Measurements from ENCODE around the gene FBXO48.
A peak's percentile ranks its signal among the peaks of the same experiment; 100 is the strongest.

Gene FBXO48

GRCh38 chr2:68475576-68475975 lies 8.5 kb upstream of the FBXO48 start:
- no peak for DNase-seq

DNA sequence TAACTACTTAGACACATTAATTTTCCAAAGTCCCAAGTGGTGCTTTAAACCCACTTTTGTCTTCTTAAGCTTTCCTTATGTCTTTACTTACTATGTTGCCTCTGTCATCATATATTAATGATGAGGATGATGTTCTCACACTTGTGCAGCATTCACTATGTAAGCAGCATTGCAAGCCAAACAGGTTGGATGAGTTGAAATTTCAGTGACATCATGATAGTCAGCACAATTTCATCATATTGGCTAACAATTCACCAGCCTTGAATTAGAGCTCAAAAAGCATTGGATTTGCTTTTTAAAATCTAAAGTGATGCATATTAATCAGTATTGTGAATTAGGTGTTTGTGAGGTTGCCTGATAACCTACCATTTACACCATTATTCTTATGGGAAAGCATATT lies 8.0 kb upstream of the FBXO48 start:
- in situ Hi-C loops (cut with HindIII; ENCODE audit: low pct_ligation_motif_present, low pct_unique_long_range_greater_than_20kb, low sequenced_read_pairs) = no loop called here
- no peak for DNase-seq

More at GRCh38 chr2:68475576-68475975, 8.5 kb upstream of the FBXO48 start:
- in situ Hi-C loops (cut with HindIII; ENCODE audit: low pct_ligation_motif_present, low pct_unique_long_range_greater_than_20kb, low sequenced_read_pairs) = no loop called here

DNA sequence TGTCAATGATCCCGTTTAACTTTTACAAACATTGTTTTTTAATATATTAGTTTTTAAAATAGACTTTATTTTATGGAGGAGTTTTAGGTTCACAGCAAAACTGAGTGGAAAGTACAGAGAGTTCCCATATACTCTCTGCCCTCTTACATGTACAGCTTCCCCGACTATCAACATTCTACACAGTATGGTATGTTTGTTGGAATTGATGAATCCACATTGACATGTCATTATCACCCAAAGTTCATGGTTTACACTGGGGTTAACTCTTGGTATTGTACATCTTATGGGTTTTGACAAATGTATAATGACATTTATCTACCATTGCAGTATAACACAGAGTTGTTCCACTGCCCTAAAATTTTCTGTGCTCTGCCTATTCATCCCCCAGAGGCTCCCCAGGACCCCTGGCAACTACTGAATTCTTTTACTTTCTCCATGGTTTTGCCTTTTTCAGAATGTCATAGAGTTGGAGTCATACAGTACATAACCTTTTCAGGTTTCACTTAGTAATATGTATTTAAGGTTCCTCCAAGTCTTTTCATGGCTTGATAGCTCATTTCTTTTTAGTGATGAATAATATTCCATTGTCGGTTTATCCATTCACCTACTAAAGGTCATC lies 5.8 kb upstream of the FBXO48 start:
- no peak for DNase-seq
- in situ Hi-C loops (cut with HindIII; ENCODE audit: low pct_ligation_motif_present, low pct_unique_long_range_greater_than_20kb, low sequenced_read_pairs) = no loop called here

DNA sequence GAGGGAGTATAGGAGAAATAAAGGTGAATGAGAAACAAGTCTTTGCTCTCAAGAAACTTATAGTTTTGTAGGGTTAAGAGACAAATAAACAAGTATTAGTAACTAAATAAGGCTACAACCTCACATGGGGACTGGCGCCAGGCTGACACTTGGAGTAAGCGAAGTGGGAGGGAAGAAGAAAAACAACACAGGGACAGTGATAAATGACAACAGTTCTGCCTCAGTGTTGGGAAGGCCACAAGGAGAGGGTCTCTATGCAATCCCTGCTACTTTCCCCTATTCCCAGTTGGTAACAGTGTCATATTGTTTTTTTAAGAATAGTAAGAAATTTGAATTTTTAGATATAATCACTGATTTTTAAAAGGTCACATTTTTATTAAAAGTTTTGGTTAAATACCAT lies 4.3 kb upstream of the FBXO48 start:
- DNase-seq = no peak
- in situ Hi-C loops (cut with HindIII; ENCODE audit: low pct_ligation_motif_present, low pct_unique_long_range_greater_than_20kb, low sequenced_read_pairs) = no loop called here

- DNase-seq = no peak
- in situ Hi-C loops (cut with HindIII; ENCODE audit: low pct_ligation_motif_present, low pct_unique_long_range_greater_than_20kb, low sequenced_read_pairs) = no loop called here
Measured at GRCh38 chr2:68469935-68470334, 2.8 kb upstream of the FBXO48 start.

- in situ Hi-C loops (cut with HindIII; ENCODE audit: low pct_ligation_motif_present, low pct_unique_long_range_greater_than_20kb, low sequenced_read_pairs) = no loop called here
- DNase-seq = no peak
Measured at GRCh38 chr2:68468801-68469200, 1.7 kb upstream of the FBXO48 start.

- in situ Hi-C loops (cut with HindIII; ENCODE audit: low pct_ligation_motif_present, low pct_unique_long_range_greater_than_20kb, low sequenced_read_pairs) = no loop called here
- peak; percentile 33 for DNase-seq
Measured at GRCh38 chr2:68466778-68467076, 367 bp downstream of the FBXO48 start.

DNA sequence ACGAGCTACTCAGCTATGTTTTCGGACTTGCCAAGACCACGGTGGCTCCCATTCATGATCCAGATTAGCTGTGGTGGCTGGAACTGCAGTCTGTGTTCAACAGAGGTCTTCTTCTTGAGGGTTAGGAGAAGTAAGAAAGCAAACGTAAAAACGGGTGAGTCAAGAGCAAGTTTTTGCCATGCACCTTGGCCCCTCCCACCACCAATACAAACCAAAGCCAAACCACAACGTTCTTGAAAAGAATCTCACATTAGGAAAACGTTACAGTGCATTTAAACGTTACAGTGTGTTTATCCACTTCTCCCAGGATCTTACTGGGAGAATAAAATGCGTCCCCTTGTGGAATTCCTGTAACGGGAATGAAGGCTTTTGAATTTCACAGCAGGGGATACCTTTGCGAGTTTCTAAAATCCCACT lies 725 bp downstream of the FBXO48 start:
- in situ Hi-C loops (cut with HindIII; ENCODE audit: low pct_ligation_motif_present, low pct_unique_long_range_greater_than_20kb, low sequenced_read_pairs) = no loop called here
- DNase-seq = peak; percentile 57

- DNase-seq = no peak
- in situ Hi-C loops (cut with HindIII; ENCODE audit: low pct_ligation_motif_present, low pct_unique_long_range_greater_than_20kb, low sequenced_read_pairs) = no loop called here
Measured at GRCh38 chr2:68465081-68465916, 1.8 kb downstream of the FBXO48 start.

DNA sequence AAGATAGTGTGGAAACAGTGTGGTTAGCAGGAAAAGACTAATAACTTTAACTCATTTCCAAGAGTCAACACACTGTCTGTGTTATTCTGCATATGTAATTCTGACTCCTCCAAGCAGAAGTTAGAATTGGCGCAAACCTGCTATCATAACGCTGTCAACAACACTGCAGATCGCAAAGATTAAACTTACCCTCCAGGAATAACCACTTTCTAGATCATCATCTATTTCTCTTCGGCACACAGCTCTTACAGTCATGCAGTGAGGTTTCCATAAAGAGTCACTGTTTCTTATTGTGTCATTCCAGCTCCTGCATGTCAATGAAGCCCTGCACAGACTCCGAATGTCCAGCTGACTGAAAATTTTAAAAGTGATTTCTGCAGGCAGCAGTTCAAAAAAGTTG lies 2.4 kb downstream of the FBXO48 start:
- DNase-seq = no peak
- in situ Hi-C loops (cut with HindIII; ENCODE audit: low pct_ligation_motif_present, low pct_unique_long_range_greater_than_20kb, low sequenced_read_pairs) = no loop called here

- in situ Hi-C loops (cut with HindIII; ENCODE audit: low pct_ligation_motif_present, low pct_unique_long_range_greater_than_20kb, low sequenced_read_pairs) = no loop called here
- peak; percentile 70 for DNase-seq
Measured at GRCh38 chr2:68463287-68463877, 3.7 kb downstream of the FBXO48 start.

GRCh38 chr2:68458981-68459380 lies 8.1 kb downstream of the FBXO48 start:
- DNase-seq = no peak
- in situ Hi-C loops (cut with HindIII; ENCODE audit: low pct_ligation_motif_present, low pct_unique_long_range_greater_than_20kb, low sequenced_read_pairs) = no loop called here

- in situ Hi-C loops (cut with HindIII; ENCODE audit: low pct_ligation_motif_present, low pct_unique_long_range_greater_than_20kb, low sequenced_read_pairs) = no loop called here
- no peak for DNase-seq
Measured at GRCh38 chr2:68456198-68456597, 10.9 kb downstream of the FBXO48 start.

GRCh38 chr2:68454719-68455118 lies 12.4 kb downstream of the FBXO48 start:
- in situ Hi-C loops (cut with HindIII; ENCODE audit: low pct_ligation_motif_present, low pct_unique_long_range_greater_than_20kb, low sequenced_read_pairs) = no loop called here
- no peak for DNase-seq

GRCh38 chr2:68453761-68454360 lies 13.2 kb downstream of the FBXO48 start:
- DNase-seq = no peak
- in situ Hi-C loops (cut with HindIII; ENCODE audit: low pct_ligation_motif_present, low pct_unique_long_range_greater_than_20kb, low sequenced_read_pairs) = no loop called here

- in situ Hi-C loops (cut with HindIII; ENCODE audit: low pct_ligation_motif_present, low pct_unique_long_range_greater_than_20kb, low sequenced_read_pairs) = no loop called here
- DNase-seq = no peak
Measured at GRCh38 chr2:68452158-68452900, 14.8 kb downstream of the FBXO48 start.

GRCh38 chr2:68448671-68449653 lies 18.1 kb downstream of the FBXO48 start:
- in situ Hi-C loops (cut with HindIII; ENCODE audit: low pct_ligation_motif_present, low pct_unique_long_range_greater_than_20kb, low sequenced_read_pairs) = no loop called here
- no peak for DNase-seq

GRCh38 chr2:68447118-68447517 lies 20.0 kb downstream of the FBXO48 start:
- in situ Hi-C loops (cut with HindIII; ENCODE audit: low pct_ligation_motif_present, low pct_unique_long_range_greater_than_20kb, low sequenced_read_pairs) = no loop called here
- no peak for DNase-seq

All from ACHN (cell line).